Activated naive CD8-positive, alpha-beta T cell (primary cell): ENCODE measurements around the gene MEGF11.

Experiments
- H3K27ac Mint-ChIP-seq: one replicate; pipeline ENCODE4 v1.8.0; 2021; ENCODE audit warnings: mixed read lengths
- H3K27me3 Mint-ChIP-seq: one replicate; pipeline ENCODE4 v1.8.0; 2021; ENCODE audit warnings: mixed read lengths
- H3K36me3 Mint-ChIP-seq: one replicate; pipeline ENCODE4 v1.8.0; 2021; ENCODE audit warnings: mixed read lengths
- H3K4me1 Mint-ChIP-seq: one replicate; pipeline ENCODE4 v1.8.0; 2021; ENCODE audit warnings: low read depth, mixed read lengths
- H3K4me3 Mint-ChIP-seq: one replicate; pipeline ENCODE4 v1.8.0; 2021; ENCODE audit warnings: mild to moderate bottlenecking, mixed read lengths
- H3K9me3 Mint-ChIP-seq: one replicate; pipeline ENCODE4 v1.8.0; 2021; ENCODE audit warnings: low read depth, mixed read lengths

Gene MEGF11

GRCh38 chr15:66186049-66186825 is 67.3 kb downstream of the MEGF11 start:
- no peak overlapping the region for H3K27ac Mint-ChIP-seq
- no peaks in the 10 kb centered on the region for H3K9me3 Mint-ChIP-seq
- peaks cover 19% of the 10 kb centered on the region for H3K27me3 Mint-ChIP-seq
- no peaks in the 10 kb centered on the region for H3K36me3 Mint-ChIP-seq
- peaks cover 2% of the 10 kb centered on the region for H3K4me1 Mint-ChIP-seq
- no peak overlapping the region for H3K4me3 Mint-ChIP-seq

GRCh38 chr15:66184936-66185790 is 68.4 kb downstream of the MEGF11 start:
- H3K27ac Mint-ChIP-seq = no peak overlapping the region
- peaks cover 22% of the 10 kb centered on the region for H3K27me3 Mint-ChIP-seq
- H3K4me1 Mint-ChIP-seq = peaks cover 2% of the 10 kb centered on the region
- no peaks in the 10 kb centered on the region for H3K9me3 Mint-ChIP-seq
- no peak overlapping the region for H3K4me3 Mint-ChIP-seq
- no peaks in the 10 kb centered on the region for H3K36me3 Mint-ChIP-seq

GRCh38 chr15:66184492-66184891 is 69.1 kb downstream of the MEGF11 start:
- Mint-ChIP-seq H3K36me3 (no peaks in the 10 kb centered on the region), H3K27ac (no peak overlapping the region), H3K4me3 (no peak overlapping the region), H3K4me1 (peaks cover 2% of the 10 kb centered on the region), H3K27me3 (peaks cover 22% of the 10 kb centered on the region), H3K9me3 (no peaks in the 10 kb centered on the region)

GRCh38 chr15:66180531-66181097 is 72.9 kb downstream of the MEGF11 start:
- no peaks in the 10 kb centered on the region for H3K36me3 Mint-ChIP-seq
- H3K27me3 Mint-ChIP-seq = peaks cover 25% of the 10 kb centered on the region

GRCh38 chr15:66178531-66178910 is 75.0 kb downstream of the MEGF11 start:
- Mint-ChIP-seq H3K4me1 (no peaks in the 10 kb centered on the region), H3K4me3 (no peak overlapping the region), H3K9me3 (no peaks in the 10 kb centered on the region), H3K27ac (no peak overlapping the region), H3K27me3 (peaks cover 16% of the 10 kb centered on the region), H3K36me3 (no peaks in the 10 kb centered on the region)

More at GRCh38 chr15:66180531-66181097, 72.9 kb downstream of the MEGF11 start:
- Mint-ChIP-seq H3K4me1 (peaks cover 2% of the 10 kb centered on the region), H3K9me3 (no peaks in the 10 kb centered on the region), H3K4me3 (no peak overlapping the region), H3K27ac (no peak overlapping the region)

- Mint-ChIP-seq H3K27me3 (peaks cover 2% of the 10 kb centered on the region), H3K4me1 (no peaks in the 10 kb centered on the region), H3K27ac (no peak overlapping the region), H3K36me3 (no peaks in the 10 kb centered on the region), H3K4me3 (no peak overlapping the region), H3K9me3 (no peaks in the 10 kb centered on the region)
Observed at GRCh38 chr15:66172324-66172980, 81.1 kb downstream of the MEGF11 start.

- Mint-ChIP-seq H3K4me1 (no peaks in the 10 kb centered on the region), H3K36me3 (no peaks in the 10 kb centered on the region), H3K4me3 (no peak overlapping the region), H3K27me3 (peaks cover 2% of the 10 kb centered on the region), H3K27ac (no peak overlapping the region), H3K9me3 (no peaks in the 10 kb centered on the region)
Observed at GRCh38 chr15:66171841-66172240, 81.7 kb downstream of the MEGF11 start.

- Mint-ChIP-seq H3K27me3 (peaks cover 2% of the 10 kb centered on the region), H3K36me3 (no peaks in the 10 kb centered on the region), H3K4me1 (no peaks in the 10 kb centered on the region), H3K9me3 (no peaks in the 10 kb centered on the region), H3K27ac (no peak overlapping the region), H3K4me3 (no peak overlapping the region)
Observed at GRCh38 chr15:66170716-66171115, 82.8 kb downstream of the MEGF11 start.

GRCh38 chr15:66170042-66170441 is 83.5 kb downstream of the MEGF11 start:
- Mint-ChIP-seq H3K4me3 (no peak overlapping the region), H3K9me3 (no peaks in the 10 kb centered on the region), H3K27me3 (no peaks in the 10 kb centered on the region), H3K36me3 (no peaks in the 10 kb centered on the region), H3K27ac (no peak overlapping the region), H3K4me1 (no peaks in the 10 kb centered on the region)

GRCh38 chr15:66169625-66170024 is 83.9 kb downstream of the MEGF11 start:
- no peaks in the 10 kb centered on the region for H3K9me3 Mint-ChIP-seq
- no peaks in the 10 kb centered on the region for H3K27me3 Mint-ChIP-seq
- no peak overlapping the region for H3K27ac Mint-ChIP-seq

GRCh38 chr15:66169023-66169422 is 84.5 kb downstream of the MEGF11 start:
- no peak overlapping the region for H3K4me3 Mint-ChIP-seq
- H3K9me3 Mint-ChIP-seq = no peaks in the 10 kb centered on the region
- H3K27ac Mint-ChIP-seq = no peak overlapping the region
- no peaks in the 10 kb centered on the region for H3K4me1 Mint-ChIP-seq
- no peaks in the 10 kb centered on the region for H3K36me3 Mint-ChIP-seq
- H3K27me3 Mint-ChIP-seq = no peaks in the 10 kb centered on the region

More at GRCh38 chr15:66169625-66170024, 83.9 kb downstream of the MEGF11 start:
- H3K4me1 Mint-ChIP-seq = no peaks in the 10 kb centered on the region
- no peaks in the 10 kb centered on the region for H3K36me3 Mint-ChIP-seq
- H3K4me3 Mint-ChIP-seq = no peak overlapping the region

- H3K36me3 Mint-ChIP-seq = no peaks in the 10 kb centered on the region
- H3K9me3 Mint-ChIP-seq = no peaks in the 10 kb centered on the region
- no peaks in the 10 kb centered on the region for H3K4me1 Mint-ChIP-seq
- H3K27me3 Mint-ChIP-seq = no peaks in the 10 kb centered on the region
- H3K4me3 Mint-ChIP-seq = no peak overlapping the region
- H3K27ac Mint-ChIP-seq = no peak overlapping the region
Observed at GRCh38 chr15:66167854-66168253, 85.7 kb downstream of the MEGF11 start.

GRCh38 chr15:66165856-66166255 is 87.7 kb downstream of the MEGF11 start:
- Mint-ChIP-seq H3K27ac (no peak overlapping the region), H3K4me1 (no peaks in the 10 kb centered on the region), H3K36me3 (no peaks in the 10 kb centered on the region), H3K9me3 (no peaks in the 10 kb centered on the region), H3K4me3 (no peak overlapping the region), H3K27me3 (no peaks in the 10 kb centered on the region)

- no peaks in the 10 kb centered on the region for H3K36me3 Mint-ChIP-seq
- H3K9me3 Mint-ChIP-seq = no peaks in the 10 kb centered on the region
- H3K4me1 Mint-ChIP-seq = no peaks in the 10 kb centered on the region
- no peak overlapping the region for H3K4me3 Mint-ChIP-seq
- no peak overlapping the region for H3K27ac Mint-ChIP-seq
- H3K27me3 Mint-ChIP-seq = no peaks in the 10 kb centered on the region
Observed at GRCh38 chr15:66164788-66165187, 88.8 kb downstream of the MEGF11 start.

GRCh38 chr15:66163553-66163952 is 90.0 kb downstream of the MEGF11 start:
- no peaks in the 10 kb centered on the region for H3K9me3 Mint-ChIP-seq
- no peak overlapping the region for H3K27ac Mint-ChIP-seq
- no peaks in the 10 kb centered on the region for H3K27me3 Mint-ChIP-seq
- H3K4me1 Mint-ChIP-seq = no peaks in the 10 kb centered on the region
- no peak overlapping the region for H3K4me3 Mint-ChIP-seq
- no peaks in the 10 kb centered on the region for H3K36me3 Mint-ChIP-seq
